ENCODE data around the gene TBC1D16. TPM values are rescaled to one million over a fixed set of nuclear protein-coding genes. Genes with fewer than 3 reads are reported as not detected.

Gene TBC1D16
- total and polyA plus RNA-seq, 2 experiments from 2014 or later, result 24.5 to 38.1 TPM

GRCh38 chr17:79946352-79947231 is 89.1 kb downstream of the TBC1D16 start:
- Histone ChIP-seq H3K27me3 (no peaks in the 10 kb centered on the region), H3K27ac (no peak overlapping the region), H3K4me1 (ENCODE audit: insufficient read depth) (peaks cover 24% of the 10 kb centered on the region), H3K36me3 (replicated peaks; ENCODE audit: insufficient read depth, low read depth) (no peaks in the 10 kb centered on the region), H3K4me2 (no peak overlapping the region), H2AFZ (no peak overlapping the region), H3K9me3 (ENCODE audit: low read depth) (no peaks in the 10 kb centered on the region), H3K9me2 (replicated peaks; ENCODE audit: insufficient read depth) (no peaks in the 10 kb centered on the region), H3K79me2 (no peaks in the 10 kb centered on the region), H3K4me3 (no peak overlapping the region), H4K20me1 (ENCODE audit: insufficient read depth, poor library complexity, severe bottlenecking) (no peaks in the 10 kb centered on the region)
- 95% methylated on average over 25 of the region's 25 CpGs for WGBS (ENCODE audit: low lambda C conversion rate, missing lambda C conversion rate)
- no peak for DNase-seq (ENCODE audit: low spot score)
- no peak for TF ChIP-seq EZH2 (IDR thresholded peaks at IDR 0.05; ENCODE audit: borderline replicate concordance)
- no peak for TF ChIP-seq EZH2phosphoT487 (IDR thresholded peaks at IDR 0.05; ENCODE audit: low read depth, severe bottlenecking, unreplicated experiment)
- TF ChIP-seq CTCF (IDR thresholded peaks at IDR 0.05; ENCODE audit: poor library complexity), result no peak

GRCh38 chr17:79945591-79946255 is 89.9 kb downstream of the TBC1D16 start:
- H3K27me3 ChIP-seq, result no peaks in the 10 kb centered on the region
- no peak overlapping the region for H3K4me3 ChIP-seq
- H2AFZ ChIP-seq, result no peak overlapping the region
- no peak overlapping the region for H3K4me2 ChIP-seq
- TF ChIP-seq EZH2phosphoT487 (IDR thresholded peaks at IDR 0.05; ENCODE audit: low read depth, severe bottlenecking, unreplicated experiment) (no peak), EZH2 (IDR thresholded peaks at IDR 0.05; ENCODE audit: borderline replicate concordance) (no peak), CTCF (IDR thresholded peaks at IDR 0.05; ENCODE audit: poor library complexity) (no peak)
- H3K4me1 ChIP-seq (ENCODE audit: insufficient read depth), result peaks cover 15% of the 10 kb centered on the region
- H3K36me3 ChIP-seq (replicated peaks; ENCODE audit: insufficient read depth, low read depth), result no peaks in the 10 kb centered on the region
- no peaks in the 10 kb centered on the region for H3K9me3 ChIP-seq (ENCODE audit: low read depth)
- H4K20me1 ChIP-seq (ENCODE audit: insufficient read depth, poor library complexity, severe bottlenecking), result no peaks in the 10 kb centered on the region
- H3K27ac ChIP-seq, result no peak overlapping the region
- WGBS (ENCODE audit: low lambda C conversion rate, missing lambda C conversion rate), result 93% methylated on average over 25 of the region's 25 CpGs
- H3K9me2 ChIP-seq (replicated peaks; ENCODE audit: insufficient read depth), result no peaks in the 10 kb centered on the region
- H3K79me2 ChIP-seq, result no peaks in the 10 kb centered on the region
- DNase-seq (ENCODE audit: low spot score), result no peak

- H3K36me3 ChIP-seq (replicated peaks; ENCODE audit: insufficient read depth, low read depth), result no peaks in the 10 kb centered on the region
- peaks cover 7% of the 10 kb centered on the region for H3K4me1 ChIP-seq (ENCODE audit: insufficient read depth)
- no peak for DNase-seq (ENCODE audit: low spot score)
- TF ChIP-seq CTCF (IDR thresholded peaks at IDR 0.05; ENCODE audit: poor library complexity) (no peak), EZH2phosphoT487 (IDR thresholded peaks at IDR 0.05; ENCODE audit: low read depth, severe bottlenecking, unreplicated experiment) (no peak), EZH2 (IDR thresholded peaks at IDR 0.05; ENCODE audit: borderline replicate concordance) (no peak)
- H3K27me3 ChIP-seq, result no peaks in the 10 kb centered on the region
- H4K20me1 ChIP-seq (ENCODE audit: insufficient read depth, poor library complexity, severe bottlenecking), result no peaks in the 10 kb centered on the region
- H3K9me2 ChIP-seq (replicated peaks; ENCODE audit: insufficient read depth), result no peaks in the 10 kb centered on the region
- no peak overlapping the region for H2AFZ ChIP-seq
- H3K4me3 ChIP-seq, result no peak overlapping the region
- no peak overlapping the region for H3K27ac ChIP-seq
- H3K4me2 ChIP-seq, result no peak overlapping the region
- WGBS (ENCODE audit: low lambda C conversion rate, missing lambda C conversion rate), result 98% methylated on average over 29 of the region's 31 CpGs
- no peaks in the 10 kb centered on the region for H3K79me2 ChIP-seq
- H3K9me3 ChIP-seq (ENCODE audit: low read depth), result no peaks in the 10 kb centered on the region
These were observed 90.8 kb downstream of the TBC1D16 start for GRCh38 chr17:79944821-79945391.

All from hepatocyte (in vitro differentiated cells).